Forelimb muscle (tissue), 1 donor: Measurements from ENCODE around the gene MPND. TPM values are rescaled to one million over a fixed set of nuclear protein-coding genes. Genes with fewer than 3 reads are reported as not detected.

Experiments used
- DNase-seq: peaks from one replicate; pipeline ENCODE4 v3.0.0-alpha.2; 2013; ENCODE audit warnings: low read depth
- polyA plus RNA-seq: library from polyadenylated mRNA; unstranded; fragments of 120-200 nt; gene quantifications from one replicate; pipeline ENCODE4 v1.2.1, GENCODE V29; 2013; ENCODE audit not compliant: insufficient read length

Gene MPND
- polyA plus RNA-seq, 1 donor: 15.9 TPM

DNA sequence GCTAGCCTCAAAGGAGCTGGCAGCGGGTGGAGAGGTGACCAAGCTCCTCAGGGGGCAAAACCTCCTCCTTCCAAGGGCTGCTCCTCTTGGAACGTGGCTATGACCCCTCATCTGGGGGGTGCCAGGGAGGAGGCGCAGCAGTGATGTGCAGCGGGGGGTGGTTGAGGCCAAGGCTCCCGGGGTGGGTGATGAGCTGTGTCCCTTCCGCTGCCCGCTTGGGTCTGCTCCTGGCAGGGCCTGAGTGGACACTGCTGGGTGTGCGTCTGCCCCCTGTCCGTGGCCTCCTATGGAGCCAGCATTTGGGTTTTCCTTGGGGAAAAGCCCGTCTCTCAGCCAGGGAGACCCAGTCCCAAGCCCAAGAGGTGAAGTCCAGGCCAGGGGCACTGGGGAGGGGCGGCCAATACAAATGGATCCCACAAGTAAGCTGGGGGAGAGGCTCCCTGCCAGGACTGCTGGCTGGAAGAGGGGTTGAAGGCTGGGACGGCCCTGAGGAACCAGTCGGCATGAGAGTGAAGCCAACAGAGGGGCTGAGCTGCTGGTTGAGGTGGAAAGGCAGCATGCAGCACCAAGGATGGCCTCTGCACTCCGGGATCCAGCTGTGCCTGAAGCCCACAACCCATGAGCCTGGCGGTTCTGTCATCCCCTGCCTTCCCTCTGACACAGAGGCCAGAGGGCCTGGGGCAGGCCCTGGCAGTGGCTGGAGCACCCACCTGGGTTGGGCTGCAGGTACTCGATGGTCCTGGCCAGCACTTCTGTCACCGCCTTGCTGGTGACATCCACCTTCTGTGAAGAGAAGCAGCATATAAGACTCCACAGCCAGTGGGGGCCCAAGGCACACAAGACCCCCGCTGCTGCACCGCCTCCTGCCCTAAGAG lies 22.7 kb downstream of the MPND start:
- DNase-seq: no peak

DNA sequence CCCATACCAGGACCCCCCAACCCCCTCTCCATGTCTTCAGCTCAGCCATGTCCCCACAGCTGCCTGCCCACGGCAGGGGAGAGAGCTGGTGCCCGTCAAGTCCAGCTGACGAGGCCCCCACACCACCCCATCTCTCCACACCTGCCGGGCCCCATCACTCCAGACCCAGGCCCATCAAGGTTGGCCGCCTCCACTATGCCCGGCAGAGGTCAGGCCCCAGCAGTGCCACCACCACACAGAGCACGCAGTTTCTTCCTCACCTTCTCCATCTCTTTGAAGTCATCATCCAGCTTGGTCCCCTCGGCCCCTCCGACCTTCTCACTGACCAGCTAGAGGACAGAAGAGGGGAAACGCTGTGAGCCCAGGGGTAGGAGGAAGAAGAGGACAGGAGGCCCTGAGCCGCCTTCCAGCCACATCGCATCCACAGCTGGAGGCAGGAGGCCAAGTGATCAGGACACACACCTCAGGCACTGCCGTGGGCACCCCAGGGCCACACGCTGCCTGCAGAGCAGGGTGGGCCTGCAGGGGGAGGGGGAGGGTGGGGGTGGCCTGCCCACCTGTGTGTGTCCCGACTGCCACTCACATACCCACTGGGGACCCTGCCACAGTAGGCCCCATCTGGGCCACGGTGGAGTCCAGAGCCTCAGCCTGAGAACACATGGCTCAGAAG lies 23.4 kb downstream of the MPND start:
- DNase-seq: no peak

DNA sequence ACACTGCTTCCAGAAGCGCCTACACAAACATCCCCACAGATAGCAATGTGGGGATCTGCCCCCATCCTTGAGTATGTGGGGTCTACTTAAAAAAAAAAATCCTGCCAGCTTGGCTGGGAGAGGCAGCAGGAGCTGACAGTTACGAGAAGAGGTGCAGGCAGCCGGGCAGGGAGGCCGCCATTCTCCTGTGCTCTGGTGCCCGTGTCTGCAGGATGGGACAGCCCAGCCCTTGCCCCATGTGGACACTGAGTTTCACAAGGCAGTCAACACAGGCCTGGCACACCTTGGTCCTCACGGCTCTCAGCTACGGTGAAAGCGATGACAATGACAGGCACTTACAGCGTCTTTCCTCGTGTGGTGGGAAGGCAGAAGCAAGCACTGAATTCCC lies 24.0 kb downstream of the MPND start:
- DNase-seq: no peak

DNA sequence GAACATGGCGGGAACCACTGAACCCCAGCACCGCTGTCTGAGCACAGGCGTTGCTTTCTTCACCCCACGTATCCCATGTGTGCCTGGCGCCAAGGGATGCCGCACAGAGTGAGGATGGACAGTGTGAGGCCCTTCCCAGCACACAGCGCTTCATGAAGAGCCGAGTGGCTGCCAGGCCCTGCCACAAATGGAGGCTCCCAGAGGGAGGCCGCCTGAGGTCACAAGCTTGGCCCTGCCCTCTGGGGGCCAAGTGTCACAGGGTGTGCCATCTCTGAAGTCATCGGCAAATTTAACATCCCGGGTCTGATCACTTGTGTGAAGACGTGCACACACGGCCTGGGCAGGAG lies 24.4 kb downstream of the MPND start:
- no peak for DNase-seq

DNA sequence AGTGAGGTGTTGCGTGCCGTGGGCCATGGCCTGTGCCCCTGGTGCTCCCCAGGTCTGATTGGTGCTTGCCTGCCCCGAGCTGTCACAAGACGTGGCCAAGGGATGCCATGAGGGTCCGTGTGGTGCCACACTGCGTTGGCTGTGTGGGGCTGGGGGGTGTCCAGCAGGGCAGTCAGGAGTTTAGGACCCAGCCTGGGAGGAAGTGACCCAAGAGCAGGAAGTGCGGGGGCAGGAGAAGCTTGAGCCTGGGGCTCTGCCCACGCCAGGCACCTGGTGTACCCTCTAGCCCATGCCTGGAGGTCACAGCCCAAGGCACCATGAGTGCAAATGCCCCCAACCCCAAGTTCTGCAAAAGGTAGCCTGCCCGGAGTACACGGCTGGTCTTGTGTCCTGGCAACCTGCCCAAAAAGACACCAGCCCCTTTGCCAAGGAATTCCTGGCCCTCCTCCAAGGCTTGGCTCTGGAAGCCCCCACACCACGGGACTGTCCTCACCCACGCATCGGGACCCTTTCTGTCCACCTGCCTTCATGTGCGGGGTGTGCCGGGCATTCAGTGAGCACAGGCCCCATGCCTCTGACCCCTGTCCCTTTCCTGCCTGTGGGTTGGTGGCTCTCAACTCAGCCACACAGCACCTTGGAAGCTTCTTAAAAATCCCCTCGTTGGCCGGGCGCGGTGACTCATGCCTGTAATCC lies 24.9 kb downstream of the MPND start:
- no peak for DNase-seq

DNA sequence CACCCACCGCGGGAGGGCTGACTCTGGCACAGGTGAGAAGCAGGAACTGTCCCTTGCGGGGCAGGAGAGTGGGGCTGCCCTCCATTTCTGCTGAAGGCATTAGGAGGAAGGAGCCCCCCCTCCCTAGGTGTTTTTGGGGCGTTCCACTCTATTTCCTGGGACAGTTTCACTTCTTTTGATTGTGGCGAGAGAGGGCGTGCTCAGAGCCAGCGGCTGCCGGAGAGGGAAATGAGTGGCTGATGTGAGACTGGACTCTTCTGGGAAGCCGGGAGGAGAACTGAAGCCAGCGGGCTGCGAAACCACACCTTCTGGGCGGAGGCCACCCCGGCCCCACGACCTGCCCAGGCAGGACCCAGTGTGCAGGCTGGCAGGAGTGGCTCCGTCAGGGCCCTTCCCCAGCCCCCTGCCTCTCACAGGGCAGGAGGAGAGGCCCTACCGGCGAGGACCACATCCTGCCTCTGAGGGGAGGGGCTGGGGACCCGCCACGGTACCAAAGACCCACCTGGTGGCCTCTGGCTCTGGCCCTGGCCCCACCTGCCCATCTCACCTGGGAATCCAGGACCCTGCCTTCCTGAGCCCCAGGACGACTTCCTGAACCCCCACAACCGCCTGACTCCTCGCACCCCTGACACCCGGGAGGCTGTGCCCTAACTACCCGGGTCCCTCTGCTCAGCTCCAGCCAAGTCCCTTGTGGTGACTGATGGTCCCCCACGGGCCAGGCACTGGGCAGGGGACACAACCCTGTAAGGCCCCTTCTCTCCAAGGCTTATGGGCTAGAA lies 25.9 kb downstream of the MPND start:
- DNase-seq: no peak

DNA sequence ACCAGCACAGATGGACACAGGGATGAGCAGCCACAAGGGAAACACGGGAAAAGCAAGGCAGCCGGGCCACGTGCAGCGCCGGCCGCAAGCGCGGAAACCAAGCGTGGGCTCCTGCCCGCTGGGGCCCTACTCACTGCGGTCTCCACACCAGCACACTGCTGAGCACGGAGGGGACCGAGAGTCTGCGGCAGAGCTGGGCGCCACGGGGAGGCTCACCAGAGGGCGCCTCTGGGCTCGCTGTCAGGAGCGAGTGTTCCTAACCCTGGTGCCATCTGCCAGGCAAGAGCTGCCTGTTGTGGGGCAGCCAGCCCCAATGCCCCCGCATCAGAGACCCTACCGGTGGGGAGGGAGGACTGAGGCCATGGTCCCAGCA lies 26.5 kb downstream of the MPND start:
- no peak for DNase-seq

DNA sequence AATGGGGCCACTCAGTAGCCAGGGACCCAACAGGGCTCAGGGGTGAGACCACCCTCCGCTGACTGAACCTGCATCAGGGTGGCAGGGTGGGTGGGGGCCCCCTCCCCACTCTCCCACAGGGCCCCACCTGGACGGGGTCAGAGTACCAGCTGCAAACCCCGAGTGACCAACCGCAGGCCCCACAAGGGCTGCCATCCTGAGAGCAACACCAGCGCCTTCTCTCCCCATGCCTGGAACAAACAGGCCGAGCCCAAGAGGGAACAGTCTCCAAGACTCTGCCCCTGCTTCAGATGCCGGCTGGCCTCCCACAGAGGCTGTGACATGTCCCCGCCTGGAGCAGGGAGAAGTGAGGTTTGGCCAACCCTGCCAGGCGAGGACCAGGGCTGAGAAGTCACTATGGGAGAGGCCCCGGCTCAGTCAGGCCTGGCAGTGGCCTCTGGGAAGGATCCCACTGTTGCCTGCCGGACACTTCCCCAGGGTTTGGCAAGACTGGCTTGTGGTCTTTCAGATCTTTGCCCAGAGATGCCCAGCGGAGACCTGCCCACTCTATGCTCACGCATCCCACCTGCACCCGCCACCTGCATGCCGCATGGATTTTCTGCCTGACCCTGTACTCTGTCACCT lies 27.2 kb downstream of the MPND start:
- DNase-seq: no peak

DNA sequence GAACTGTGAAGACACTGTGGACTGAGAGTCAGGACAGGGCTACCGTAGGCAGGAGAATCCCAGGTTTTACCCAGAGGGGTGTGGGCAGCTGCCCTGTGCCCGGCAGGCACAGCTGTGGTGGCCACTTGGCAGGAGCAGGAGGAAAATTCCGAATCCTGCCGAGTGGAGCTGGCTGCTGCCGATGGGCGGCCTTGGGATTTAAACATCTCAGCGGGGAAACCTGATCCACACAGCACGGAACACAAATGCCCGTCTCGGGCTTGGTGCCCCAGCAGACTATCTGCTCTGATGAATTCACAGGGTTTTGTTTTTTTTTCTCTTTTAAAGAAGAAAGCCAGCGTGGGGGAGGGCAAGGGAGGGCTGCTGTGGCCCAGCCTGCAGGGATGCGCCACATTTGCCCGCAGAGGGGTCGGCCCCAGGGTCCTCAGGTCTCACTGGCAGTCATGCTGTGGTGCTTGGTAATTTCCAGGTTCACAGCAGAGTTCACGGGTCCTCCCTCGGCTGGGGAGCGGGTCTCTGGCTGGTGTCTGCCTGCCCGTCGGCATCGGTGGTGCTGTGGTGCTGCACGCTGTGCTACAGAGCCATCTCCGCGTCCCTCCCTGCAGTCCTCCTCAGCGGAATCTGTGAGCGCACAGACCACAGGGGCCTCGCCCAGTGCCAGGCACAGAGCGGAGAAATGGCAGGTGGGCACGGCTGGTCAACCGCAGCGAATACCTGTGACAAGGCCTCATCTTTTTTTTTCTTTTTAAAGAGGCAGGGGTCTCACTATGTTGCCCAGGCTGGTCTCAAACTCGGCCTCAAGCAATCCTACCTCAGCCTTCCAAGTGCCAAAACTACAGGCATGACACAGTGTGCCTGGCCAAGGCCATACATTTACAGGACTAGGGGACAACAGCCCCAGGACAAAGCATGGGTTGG lies 28.1 kb downstream of the MPND start:
- DNase-seq: no peak

DNA sequence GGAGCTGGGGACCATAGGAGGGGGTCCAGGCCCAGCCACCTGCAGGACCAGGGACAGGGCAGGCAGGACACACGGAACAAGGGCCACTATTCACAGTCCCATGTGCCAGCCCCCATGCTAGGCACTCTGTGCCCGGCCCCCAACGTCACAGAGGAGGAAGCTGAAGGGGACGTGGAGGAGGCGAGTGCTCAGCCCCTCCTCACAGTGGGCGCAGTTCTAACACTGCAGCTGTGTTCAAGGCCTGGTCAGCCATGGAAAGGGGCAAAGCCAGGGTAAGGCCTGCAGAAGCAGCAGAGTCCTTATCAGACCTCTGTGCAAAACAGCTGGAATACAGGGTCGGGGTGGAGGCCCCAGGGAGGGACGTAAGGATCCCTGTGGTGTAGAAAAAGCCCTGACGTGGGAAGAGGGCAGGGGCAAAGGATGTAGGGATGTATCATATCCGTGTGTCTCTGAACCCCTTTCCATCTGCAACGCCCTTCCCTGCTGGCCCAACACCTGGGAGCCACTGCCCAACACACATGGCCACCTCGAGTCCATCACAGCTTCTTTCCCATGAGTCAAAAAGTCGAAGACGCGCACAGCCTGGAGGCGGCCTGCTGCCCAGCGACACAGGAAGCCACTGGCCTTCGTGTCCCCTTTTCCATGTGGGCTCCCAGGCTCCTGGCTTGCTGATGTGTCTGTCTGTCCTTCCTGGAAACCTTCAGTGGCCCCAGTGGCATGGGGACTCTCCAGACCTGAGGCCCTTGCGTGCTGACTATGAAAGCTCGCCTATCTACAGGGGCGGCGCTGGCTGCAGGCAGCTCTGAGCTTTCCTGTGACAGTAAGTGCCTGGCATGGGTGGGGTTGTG lies 29.0 kb downstream of the MPND start:
- no peak for DNase-seq

DNA sequence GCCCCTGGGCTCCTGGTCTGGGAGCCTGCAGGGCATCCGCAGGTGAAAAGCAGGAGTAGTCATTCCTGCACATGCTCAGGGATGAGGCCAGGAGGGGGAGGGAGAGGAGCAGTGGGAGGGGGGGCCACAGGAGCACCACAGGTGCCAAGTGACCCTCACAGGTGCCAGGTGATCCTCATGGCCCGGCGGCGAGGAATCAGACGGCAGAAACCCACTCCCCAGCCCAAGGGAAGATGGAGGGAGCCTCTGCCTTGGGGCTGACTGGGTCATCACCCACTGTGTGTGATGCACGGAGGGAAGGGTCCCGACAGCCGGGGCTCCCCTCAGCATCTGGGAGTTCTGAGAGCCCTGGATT lies 29.6 kb downstream of the MPND start:
- DNase-seq: no peak

DNA sequence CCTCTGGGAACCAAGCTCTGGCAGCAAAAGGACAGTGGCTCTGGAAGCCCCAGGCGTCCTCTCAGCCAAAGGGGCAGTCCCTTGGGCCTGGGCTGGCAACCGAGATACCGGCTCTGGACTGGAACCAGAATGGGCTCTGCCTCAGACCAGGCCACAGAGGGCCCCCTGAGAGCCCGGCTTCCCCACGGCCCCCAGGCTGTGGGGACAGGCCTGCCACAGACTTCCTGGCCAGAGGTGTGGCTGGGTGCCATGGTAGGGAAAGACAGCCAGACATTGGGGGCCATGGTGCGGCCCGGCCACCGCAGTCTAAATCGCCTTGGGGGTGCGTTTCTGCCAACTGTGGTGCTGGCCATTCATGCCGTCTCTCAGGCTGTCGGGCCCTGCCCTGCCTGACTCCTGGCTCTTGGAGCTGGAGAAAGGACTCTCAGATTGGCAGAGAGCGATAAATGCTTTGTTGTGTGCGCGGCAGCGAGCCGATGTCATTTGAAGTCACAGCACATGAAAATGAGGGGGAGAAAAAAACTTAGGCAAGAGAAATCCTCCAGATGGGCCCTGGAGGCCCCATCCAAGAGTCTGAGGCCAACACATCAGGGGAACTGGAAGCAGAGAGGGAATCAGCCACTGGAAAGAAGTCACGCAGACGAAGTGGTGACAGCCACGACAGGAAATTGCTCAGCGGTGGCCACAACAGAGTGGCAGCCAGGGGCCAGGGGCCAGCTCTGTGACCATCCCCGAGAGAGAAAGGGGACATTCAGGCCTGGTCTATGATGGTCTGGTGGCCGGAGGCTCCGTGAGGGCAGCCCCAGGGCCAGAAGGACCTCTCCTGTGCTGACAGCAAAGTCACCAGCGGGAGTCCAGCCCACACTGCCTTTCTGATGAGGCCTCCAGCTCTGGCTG lies 30.5 kb downstream of the MPND start:
- no peak for DNase-seq

DNA sequence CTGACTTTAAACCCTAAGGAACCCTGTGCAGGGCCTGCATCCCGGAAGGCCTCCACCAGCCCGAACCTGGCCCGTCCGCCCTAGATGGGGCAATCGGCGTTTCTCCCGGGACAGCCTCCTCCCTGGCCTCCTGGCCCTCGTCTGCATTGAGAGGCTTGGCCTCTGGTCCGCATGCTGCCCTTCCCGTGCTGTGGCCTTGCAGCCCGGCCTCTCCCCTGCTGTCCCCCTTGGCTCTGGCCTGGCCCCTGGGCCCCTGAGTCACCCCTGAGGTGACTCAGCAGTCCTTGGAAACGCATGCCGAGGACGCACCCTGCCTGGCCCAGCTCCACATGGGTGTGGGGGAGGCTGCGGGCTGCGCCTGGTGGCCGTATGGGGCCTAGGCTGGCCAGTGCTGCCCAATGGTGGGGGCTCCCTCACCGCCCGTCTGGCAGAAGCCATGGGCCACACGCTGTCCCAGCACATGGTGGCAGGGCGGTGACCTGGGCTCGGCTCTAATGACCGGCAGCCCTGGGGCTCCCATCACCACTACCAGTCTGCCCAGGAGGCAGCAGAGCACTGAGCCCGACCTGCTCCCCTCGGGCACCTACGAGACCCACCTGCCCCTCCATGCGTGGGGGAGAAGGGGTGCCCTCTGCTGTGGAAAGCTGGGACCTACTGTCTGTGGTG lies 31.3 kb downstream of the MPND start:
- DNase-seq: no peak

DNA sequence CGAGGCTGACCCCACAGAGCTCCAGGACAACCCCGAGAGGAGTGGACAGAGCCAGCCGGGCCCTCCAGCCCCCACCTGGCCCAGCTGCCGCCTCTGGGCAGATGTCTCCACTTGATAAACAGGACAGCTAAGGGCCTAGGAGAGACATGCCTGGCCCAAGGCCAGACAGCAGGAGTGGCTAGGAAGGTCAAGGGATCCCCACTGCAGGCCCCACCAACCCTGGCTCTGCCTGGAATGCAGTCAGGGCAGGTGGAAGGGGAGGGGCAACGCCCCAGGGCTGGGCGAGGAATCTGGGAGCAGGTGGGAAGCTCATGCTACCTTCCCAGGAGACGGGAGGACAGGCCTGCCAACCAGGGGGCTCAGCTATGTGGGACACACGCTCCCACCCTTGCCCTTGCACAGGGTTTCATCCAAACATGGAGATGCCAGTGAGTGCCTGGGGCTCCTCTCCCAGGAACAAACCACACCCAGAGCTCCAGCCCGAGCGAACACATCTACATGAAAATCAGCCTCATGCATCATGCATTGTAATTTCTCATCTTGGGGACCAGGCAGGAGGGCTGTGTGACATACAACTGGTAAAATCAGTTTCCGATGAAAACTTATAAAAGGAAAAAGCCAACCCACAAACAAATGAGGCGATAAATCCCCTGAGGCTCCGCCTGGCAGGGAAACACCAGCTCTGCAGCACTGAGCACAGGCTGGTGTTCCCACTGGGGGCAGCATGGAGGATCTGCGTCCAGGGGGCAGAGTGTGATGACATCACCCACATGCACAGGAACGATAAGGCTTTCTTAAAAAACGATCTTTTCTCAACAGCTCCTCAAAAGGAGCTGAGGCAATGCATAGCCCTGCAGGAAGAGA lies 32.0 kb downstream of the MPND start:
- DNase-seq: no peak

DNA sequence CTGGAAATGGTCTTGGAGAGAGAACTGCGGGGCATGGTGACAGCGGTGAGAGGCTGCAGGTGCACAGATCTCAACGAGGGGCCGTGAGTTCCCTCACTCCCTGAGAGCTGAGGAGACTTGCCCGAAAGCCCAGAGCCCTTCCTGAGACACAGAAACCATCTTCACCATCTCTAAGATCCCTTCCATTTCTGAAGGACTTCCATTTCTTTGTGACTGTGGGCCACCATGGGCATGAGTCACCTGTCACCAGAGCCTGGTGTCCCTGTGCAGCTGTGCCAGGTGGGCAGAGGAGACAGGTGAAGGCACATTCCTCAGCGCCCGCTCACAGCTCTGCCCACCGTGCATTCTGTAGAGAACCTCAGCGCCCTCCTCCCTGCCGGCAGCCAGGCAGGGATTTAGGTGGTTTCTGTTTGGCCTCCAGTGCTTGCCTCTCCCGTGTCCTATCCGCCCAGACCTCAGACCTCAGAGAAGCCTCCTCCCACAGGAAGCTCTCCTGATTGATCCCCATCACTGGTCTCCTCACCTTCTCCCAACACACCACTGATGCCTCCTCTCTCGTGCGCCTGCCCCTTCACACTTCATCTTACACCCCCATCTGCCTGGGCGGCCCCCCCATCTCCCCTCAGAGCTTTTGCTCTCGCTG lies 32.8 kb downstream of the MPND start:
- no peak for DNase-seq

DNA sequence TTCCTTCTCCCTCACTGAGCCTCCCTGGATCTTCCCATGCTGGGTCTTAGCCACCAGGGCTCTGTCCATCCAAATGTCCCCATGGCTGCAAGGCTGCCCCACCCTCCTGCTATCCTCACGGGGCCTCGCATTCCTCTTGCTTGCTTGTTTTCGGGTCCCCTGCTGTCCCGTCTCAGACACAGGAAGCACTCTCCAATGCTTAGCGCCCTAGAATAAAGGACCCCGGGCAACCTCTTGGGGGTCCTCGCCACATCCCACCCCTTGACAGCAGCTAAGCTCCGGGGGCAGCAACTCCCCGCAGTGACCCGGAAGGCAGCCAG lies 33.3 kb downstream of the MPND start:
- DNase-seq: no peak
